Fibroblast of skin of scalp (primary cell): ENCODE measurements around the gene IRF5.
"Not testable (repeated sequence)": the region's sequence is repeated elsewhere in the genome, so short reads cannot be mapped to it uniquely, and the experiment has no call there.

Experiments used
- DNase-seq: peaks from one replicate; pipeline ENCODE4 v3.0.0-alpha.2; 2013

Gene IRF5

DNA sequence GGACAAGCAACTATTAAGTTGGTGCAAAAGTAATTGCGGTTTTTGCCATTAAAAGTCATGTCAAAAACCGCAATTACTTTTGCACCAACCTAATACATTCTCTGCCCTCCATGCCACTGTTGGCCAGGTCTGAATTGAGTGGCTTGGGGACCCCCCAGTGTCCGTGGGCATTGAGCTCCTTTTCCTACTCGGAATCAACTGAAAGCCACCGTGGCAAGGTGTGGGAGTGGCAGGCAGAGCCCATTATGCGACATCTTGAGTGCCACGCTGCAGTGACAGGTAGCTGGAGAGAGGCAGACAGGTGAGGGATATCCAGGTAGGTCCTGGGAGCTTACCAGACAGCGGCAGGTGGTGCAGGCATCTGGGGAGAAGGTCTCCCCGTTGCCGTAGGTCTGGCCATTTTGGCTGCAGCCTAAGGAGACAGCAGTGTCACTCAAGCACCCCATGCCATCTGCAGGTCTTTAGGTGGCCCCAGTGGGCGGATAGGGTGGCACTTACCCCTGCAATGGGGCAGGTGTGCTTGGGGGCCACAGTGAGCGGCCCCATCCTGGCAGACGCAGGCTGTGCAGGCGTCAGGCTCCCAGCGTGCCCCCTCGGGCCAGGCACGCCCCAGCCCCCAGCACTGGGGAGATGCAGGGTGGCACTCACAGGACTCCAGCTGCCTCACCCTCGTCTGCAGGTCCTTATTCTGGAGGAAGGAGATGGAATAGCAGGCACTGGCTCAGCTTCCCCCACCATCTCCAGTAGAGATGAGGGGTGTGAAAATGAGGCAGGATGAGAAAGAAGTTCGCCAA, 30.8 kb upstream of the IRF5 start:
- no peak for DNase-seq

DNA sequence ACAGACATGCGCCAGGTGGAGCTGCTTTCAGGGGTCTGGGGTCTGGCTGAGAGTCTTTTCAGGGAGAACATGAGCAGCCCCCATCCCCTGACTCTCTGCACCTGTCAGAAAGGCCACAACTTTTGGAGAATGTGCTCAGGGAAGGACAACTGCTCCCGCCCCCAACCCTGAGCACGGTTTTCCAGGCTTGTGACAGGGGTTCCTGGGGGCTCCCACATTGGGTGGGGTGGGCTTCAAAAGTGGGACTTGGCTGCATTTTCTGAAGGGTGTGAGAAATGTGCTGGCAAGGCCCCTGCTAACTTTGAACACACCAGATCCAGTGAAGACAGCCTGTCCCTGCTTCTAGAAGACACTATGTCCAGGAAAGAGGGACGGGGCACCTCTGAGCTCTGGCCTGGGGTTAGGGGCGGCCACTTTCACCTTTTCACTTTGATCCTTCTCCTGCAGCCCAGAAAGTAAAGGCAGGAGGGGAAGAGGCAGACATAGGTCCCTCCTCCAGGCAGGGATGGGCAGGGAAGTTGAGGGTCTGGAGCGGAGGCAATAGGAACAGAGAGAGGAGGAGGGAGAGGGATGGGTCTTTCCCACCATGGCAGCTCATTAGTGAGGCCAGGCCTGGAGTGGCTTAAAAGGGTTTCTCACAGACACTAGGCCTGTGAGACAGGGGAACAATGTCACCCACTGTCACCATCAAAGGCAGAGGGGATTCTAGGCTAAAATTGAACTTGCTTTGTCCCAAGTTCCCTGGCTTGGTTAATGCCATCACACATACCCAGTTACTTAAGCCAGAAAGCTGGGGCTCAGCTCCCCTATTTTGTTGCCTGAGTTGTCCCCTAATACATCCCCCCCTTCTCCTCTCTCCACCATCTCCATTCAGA, 28.7 kb upstream of the IRF5 start:
- no peak for DNase-seq

DNA sequence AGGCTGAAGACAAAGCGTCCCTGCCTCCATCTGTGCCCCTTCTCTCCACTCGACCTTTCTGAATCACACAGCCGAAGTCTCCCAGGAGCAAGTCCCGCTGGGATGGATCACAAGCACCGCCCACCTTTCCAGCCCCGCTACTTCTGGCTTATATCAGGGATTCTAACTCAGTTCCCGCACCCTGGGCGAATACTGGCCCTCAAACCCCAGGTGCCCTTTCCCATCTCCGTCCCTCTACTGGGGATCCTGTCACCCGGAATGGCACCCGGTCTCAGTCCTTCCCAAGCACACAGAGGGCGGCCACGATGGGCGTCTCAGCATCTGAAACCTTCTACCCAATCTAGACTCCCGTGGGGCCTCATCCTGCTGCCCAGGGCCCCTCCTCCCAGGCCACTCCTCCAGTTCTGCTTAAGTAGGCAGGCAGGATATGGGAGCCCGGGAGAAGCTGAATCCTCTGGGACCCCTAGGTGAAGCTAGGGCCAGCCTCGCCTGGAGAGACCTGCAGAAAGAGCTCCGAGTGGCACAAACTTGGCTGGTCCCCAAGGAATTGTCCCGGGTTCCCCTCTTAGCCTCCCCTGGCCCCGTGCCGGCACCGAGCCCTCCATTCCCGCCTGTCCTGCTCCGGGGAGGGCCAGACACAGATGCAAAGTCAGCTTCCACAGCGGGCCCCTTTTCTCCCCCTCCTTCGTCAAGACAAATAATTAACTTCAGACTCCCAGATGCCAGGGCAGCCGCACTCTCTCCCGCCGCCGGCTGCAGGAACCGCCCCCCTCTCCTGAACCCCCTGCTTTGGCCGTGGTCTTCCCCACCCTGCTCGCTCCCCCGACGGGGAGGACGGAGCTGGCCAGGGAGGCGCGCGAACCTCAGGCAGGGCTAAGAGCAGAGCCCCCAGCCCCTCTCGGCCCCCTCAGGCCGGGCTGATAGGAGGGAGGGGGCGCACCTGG, 27.8 kb upstream of the IRF5 start:
- DNase-seq, result peak; percentile 40

DNA sequence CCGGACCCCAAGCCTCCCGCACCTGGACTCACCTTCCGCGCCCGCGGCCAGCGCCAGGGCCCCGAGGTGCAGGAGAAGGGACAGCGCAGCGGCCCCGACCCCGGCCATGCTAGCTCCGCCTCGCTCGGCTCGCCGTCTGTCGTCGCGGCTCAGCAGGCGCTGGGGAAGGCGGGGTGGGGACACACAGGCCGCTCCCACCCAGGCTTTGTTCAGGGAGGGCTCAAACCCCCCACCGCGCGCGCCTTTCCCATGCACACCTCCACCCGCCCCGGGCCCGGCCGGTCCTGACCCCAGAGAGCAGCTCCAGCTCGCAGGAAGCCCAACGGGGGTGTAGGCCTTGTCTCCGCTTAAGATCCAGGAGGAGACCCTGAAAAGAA, 27.2 kb upstream of the IRF5 start, which contains the start of gene KCP:
TSS of gene KCP (minus strand) at position 141 of the 377 bp plus-strand sequence. CDS start at position 108, 33 bp downstream.
- no peak for DNase-seq

DNA sequence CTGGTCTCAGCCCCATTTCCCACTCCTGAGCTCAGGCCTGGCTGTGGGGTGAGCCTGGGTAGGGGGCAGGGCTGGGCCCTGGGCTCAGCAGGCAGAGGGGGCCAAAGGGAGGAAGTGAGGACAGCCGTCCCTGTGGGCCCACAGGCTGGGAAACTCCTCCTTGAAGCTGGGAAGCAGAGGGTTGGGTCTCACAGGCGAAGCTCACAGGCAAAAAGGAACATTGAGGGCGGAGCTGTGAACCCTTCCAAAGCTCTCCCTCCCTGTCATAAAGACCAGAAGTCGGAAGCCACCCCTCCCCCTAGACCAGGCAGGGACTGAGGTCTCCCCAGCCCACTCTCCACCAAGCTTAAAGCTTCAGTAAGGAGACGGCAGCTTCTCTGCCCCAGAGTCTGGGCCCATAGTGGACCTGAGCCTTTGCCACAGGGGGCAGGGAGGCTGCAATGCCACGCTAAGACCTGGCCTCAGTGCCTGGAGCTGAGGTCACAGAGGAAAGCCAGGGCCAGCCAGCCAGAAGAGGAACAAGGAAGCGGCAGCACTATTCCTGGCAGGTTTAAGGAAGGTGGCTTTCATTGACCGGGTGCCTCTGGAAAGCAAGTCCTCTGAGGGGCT, 26.2 kb upstream of the IRF5 start:
- DNase-seq, result no peak

DNA sequence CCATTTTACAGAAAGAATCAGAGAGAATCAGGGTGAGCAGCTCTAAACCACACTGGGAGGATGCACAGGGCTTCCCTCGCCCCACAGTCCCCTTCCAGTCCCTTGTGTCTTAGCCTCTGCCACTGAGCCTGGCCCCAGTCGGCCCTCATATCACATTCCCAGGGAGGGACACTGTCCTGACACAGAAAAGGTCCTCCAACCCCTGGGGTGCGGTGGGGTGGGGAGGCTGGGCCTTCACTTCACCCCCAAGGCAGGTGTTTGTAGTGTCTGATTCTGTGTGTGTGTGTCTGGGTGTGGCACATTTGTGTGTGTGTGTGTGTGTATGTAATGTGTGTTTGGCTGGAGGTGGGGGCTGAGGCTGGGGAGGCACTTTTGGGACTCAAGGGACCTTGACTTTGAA, 25.4 kb upstream of the IRF5 start:
- DNase-seq, result no peak

DNA sequence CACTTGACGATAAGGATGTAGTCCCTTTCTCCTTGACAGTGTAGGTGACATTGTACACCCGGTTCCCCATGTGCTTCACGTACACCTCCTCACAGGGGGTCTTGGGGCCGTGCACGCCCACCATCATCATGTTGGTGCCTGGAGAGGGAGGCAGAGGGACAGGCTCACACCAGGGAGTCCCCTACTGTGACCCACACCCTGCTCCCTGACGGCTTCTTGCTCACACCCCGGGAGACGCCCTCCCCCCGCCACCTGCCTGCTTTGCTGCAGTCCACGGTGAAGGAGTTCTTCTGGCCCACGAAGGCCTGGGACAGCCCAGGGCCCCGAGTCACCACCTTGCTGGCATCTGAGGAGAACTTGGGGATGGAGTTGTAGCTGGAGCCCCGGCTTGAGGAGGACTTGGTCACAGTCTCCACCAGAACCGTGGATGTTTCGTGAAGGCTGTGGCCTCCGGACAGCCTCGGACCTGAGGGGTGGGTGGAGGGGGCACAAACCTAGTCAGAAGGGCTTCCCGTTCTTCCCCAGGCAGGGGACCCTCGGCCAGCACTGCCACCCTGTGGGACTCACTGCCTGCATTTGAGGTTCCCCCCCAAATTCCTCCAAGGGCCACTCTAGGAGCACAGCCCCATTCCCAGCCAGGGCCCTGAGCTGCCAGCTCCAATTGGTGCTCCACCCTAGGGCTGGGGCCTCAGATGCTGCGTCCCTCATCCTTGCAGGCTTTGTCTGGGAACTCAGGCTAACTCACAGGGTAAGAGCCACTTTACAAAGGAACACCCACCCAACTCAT, 24.8 kb upstream of the IRF5 start:
- DNase-seq, result not testable (repeated sequence)

DNA sequence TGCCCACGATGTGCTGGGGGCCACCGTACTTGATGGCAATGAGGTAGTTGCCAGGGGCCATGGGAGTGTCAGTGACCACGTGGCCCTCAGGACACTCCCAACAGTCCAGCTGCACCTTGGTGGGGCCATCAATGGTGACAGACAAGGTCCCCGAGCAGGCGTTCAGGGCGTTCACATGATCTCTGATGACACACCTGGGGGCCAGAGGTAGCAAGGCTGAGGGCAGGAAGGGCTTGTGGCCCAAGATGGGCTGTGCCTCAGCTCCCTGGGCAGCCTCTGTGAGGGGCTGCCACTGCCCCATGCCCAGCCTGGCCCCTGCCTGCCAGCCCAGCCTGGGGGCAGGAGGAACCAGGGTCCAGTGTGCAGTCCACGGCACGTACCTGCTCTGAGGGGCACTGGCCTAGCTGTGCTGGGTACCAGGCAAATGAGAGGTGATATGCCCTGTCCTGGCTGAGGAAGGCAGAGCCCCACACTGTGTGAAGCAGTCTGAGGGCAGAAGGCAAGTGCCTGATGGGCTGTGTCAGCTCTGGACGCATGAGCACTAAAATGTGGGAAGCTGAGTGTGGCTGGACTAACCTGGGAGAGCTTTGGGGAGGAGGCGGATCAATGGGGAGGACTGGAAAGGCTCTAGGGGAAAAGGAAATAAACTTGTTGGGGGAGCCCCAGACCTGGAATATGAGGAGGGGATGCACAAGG, 23.7 kb upstream of the IRF5 start:
- DNase-seq, result no peak

DNA sequence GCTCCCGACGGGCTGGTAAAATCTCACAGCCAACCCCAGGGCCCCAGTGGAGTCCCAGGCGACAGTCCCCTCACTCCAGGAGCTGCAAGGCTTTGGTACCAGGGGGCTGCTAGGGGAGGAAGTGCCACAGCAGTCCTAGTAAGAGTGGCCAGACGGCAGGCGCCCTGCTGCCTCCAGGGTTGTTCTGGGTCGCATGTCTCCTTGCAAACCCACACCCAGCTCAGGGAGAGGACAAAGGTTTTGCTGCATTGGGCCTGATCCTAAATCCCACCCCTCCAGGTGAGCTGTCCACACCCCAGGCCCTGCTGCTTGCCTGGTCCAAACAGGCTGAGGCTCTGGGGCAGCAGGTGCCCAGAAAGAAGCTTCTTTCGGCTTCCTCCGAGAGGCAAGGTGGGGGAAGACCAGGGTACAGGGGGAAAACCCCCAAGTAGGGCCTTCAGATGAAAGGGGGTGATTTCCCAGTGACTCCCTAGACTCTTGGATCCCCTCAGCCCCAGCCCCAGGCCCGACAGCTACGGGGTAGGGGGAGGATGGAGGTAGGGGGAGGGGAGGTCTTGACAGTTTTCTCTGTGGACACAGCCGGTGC, 23.1 kb upstream of the IRF5 start:
- no peak for DNase-seq

DNA sequence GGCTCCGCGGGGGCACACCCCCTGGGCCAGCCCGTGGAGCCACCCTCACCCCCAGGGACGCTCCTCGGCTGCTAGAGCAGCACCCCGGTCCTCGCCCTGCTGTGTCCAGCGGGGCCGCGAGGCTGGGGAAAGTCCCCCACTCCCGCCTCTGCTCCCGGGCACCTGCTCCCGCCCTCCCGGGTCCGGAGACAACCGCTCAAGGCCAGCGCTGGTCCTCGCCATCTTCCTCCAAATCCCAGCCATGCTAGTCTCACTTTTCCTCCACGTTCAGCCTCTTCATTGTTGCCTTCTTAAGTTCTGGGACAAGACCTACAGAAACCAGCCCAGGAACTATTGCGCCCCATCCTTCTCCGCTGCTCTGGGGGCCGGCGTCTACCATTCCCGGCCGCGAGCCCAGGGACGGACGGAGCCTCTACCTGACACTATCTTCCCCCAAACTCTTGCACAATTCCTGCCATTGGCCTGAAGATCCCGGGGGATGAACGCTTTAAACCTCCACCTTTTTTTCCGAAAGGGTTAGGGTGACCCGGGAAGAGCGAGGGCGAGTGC, 22.4 kb upstream of the IRF5 start:
- DNase-seq, result no peak

DNA sequence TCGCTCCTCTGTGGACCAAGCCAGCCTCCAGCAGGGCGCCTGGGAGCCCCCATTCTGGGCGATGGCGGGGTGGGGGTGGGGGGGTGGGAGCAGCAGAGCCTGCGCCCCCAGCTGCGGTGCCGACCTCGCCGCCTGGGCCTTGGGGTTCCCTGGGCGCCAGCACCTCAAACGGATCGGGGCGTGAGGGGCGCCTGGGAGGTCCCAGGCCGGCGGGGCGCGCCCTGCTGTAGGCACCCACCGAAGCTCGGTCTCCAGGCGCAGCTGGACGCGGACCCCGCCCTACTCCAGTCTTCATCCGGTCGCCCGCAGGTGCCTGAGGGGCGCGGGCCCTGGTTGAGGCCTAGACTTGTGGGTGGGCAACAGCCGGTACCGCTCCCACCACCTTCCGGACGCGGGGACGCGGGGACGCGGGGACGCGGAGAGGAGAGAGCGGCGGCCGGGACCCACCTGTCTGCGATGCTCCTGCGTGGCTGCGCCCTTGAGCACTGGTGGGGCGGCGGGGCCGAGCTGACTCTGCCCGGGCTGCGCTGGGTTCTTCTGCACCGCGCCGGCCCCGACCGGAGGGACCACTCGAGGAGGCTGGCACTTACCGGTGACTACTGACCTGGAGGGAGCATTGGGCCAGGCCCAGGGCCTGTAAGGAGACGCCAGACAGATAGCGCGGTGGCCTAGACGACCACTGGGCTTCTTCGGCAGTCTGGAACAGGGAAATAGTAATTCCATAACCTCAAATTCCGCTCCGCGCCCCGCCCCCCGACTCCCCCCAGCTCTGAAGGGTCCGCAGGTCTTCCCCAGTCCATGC, 21.7 kb upstream of the IRF5 start:
- DNase-seq, result no peak

DNA sequence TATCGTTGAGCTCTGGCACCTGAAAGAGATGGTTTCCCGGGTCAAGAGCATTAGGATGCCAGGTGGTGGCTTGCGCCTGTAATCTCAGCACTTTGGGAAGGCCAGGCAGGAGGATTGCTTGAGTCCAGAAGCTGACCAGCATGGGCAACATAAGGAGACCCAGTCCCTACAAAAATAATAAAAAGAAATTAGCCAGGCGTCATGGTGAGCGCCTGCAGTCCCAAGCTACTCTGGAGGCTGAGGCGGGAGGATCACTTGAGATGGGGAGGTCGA, 21.1 kb upstream of the IRF5 start:
- DNase-seq, result no peak

DNA sequence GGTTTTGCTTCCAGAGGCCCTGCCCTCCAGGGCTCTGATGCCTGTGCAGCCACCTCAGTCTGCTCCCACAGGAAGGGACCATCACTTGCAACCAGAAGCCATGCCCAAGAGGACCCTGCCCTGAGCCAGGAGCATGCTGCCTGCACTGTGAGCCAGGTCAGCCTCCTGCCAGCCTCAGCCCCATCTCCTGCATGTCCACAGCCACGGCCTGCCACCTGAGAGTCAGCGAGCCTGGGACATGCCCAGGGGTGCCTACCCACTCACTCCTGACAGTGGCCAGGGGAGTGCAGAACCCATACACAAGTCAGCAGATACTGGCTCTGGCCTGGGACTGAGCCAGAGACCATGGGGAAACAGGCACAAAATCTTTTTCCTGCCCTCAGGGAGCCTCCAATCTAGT, 20.6 kb upstream of the IRF5 start:
- no peak for DNase-seq

DNA sequence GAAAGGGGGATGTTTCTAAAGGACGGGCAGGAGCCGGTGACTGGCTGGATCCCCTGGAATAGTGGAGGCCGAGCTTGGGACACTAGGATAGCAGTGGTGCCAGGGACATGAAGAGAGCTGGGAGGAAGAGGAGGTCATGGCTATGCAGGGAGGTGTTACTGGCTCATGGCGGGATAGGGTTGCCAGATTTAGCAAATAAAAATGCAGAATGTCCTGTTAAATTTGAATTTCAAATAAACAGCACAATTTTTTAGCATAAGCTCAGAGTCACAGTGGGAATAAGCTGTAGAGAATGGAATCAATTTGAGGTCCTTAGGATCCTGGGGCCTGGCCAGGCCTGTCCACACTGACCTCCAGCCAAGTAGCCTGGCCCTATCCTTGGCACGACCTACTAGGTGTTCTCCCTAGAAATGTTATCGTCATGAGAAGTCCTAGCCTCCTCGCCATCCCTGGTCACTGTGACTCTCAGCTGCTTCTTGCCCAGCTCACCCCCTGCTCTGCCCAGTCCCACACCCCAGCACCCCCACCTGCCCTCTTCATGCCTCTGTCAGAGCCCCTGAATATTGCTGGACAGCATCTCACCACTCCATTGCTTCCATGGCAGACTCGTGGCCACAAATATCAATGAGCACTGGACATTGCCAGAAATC, 19.6 kb upstream of the IRF5 start:
- no peak for DNase-seq

DNA sequence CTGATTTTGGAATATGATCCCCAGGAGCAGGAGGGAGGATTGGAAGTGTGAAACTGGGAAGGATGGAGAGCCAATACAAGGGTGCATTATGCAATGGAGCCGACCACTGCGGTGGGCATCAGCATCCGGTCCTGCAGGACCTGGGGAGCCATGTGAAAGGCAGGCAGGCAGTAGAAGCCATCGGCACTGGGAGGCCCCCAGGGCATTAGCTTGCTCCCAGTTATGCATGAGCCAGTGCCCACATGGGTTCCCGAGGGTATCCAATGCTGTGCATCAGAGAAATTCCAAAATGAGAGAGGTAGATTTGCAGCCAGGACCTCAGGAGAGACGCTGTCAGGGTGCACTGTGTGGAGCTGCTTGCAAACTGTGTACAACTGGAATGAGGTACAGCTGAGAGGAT, 18.5 kb upstream of the IRF5 start:
- no peak for DNase-seq

DNA sequence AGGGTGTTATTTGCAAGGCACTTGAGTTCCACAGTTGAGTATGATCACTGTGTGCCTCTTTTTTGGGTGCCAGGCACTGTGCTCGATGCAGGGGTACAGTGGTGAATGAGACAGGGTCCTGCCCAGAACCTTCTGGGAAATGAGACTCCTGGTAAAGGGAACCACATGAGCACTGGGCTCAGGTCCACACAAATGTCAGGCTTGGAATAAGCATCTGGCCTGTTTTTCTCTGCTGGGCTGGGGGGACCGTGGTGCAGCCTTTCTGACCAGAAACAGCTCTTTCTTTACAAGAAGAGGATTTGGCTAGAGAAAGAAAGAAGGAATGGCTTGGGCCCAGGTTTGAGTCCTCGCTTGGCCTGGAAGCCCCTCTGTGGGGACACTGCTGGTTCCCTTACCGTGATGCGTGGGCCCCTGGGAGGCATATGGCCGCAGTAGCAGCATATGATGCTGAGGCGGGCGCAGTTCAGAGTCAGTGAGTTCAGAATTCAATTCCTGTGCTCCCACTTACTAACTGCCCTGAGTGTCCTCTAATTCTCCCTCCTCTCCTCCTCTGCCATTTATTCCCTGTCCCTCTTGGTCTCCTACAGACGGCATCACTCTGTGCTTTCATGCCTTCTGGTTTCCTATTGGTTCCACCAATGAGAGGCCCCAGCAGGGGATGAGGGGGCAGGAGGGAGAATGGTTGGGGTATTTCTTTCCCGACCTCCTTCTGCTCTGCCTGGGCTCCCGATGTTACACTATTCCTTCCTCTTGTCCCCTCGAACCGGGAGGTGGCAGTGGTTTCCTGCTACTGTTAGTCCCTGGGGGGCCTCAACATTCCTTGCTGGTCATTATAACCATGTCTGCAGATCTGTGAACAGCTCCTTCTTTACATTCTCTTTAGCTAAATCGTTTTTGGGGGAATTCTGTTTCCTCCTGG, 17.6 kb upstream of the IRF5 start:
- peak; percentile 34 for DNase-seq

DNA sequence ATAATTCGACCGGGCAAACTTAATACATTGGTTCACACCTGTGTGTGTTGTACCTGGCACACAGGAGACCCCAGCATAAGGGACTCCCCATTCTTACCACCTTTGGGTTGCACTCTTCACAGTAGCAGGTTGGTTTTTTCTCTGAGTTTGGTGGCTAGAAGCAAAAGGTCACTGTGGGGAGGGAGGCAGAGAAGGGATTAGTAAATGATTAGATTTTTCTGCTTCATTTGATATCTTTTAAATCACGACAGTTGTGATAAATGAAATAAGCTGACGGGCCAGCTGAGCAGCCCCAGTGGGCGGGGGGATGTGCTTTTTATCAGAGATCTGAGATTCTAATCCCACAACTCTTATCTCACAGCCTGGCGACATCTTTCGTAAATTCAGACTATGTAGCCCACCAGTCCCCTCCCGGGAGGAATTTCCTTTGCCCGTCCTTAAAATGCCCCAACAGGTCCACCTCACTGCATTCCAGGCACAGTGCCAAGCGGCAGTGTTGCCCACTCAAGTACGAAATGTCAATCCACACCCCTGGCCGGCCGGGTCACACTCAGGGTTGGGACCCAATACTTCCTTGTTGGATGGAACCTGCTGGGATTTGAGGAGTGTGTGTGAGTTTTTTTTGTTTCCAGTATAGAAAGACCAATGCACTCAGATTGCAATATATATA, 16.7 kb upstream of the IRF5 start:
- DNase-seq, result no peak
